Endothelial cell of umbilical vein (primary cell): Measurements from ENCODE around the gene OPCML. TPM values are rescaled to one million over a fixed set of nuclear protein-coding genes. Genes with fewer than 3 reads are reported as not detected.

ENCODE experiments used
- BruUV-seq: library from RNA; stranded (reverse); fragments of 400-500 nt; replicated peaks from 2 replicates; lab custom pipeline; 2021; lab: Mats Ljungman, UMichigan
- CTCF ChIA-PET: fragments of 300-600, 350-600 bp; sonication (Branson Sonifier 250); formaldehyde crosslinking; loops from one replicate; lab custom pipeline; 2021; ENCODE audit warnings: antibody characterized with exemption, inconsistent platforms; lab: Charles Lee
- POLR2A ChIA-PET: fragments of 300-600, 350-600 bp; sonication (Branson Sonifier 250); formaldehyde crosslinking; loops from one replicate; lab custom pipeline; 2021; ENCODE audit warnings: antibody characterized with exemption, inconsistent platforms; lab: Charles Lee
- DNase-seq: peaks from one replicate; pipeline ENCODE4 v3.0.0-alpha.2; 2011; ENCODE audit warnings: low read depth, low spot score
- FAIRE-seq: peaks from 2 replicates; lab custom pipeline; 2011; peaks lifted over from hg19 to GRCh38; lab: Jason Lieb, UNC
- H2AFZ ChIP-seq: 2 replicates; pipeline ENCODE4 v1.6.0; 2012; ENCODE audit warnings: low read depth, low read length, control low read depth, inconsistent platforms
- H3K27ac ChIP-seq: 2 replicates; pipeline ENCODE4 v1.5.1; 2011; ENCODE audit warnings: low read depth, mild to moderate bottlenecking, control low read depth, low read length, moderate library complexity; ENCODE audit not compliant: insufficient read depth
- H3K27me3 ChIP-seq, 2 experiments: 2 replicates each; pipeline versions ENCODE4 v1.6.0 to v1.6.1; 2011; ENCODE audit warnings: low read length in 2 of 2, mixed read lengths in 1 of 2; ENCODE audit not compliant: control insufficient read depth in 2 of 2, insufficient read depth in 2 of 2
- H3K36me3 ChIP-seq, 2 experiments: 2 replicates in 1 of 2; 3 replicates in 1 of 2; pipeline ENCODE4 v1.5.1; 2011; ENCODE audit warnings: low read length in 2 of 2, mild to moderate bottlenecking in 1 of 2, moderate library complexity in 1 of 2; ENCODE audit not compliant: control insufficient read depth in 2 of 2, insufficient read depth in 2 of 2; ENCODE audit errors: extremely low read depth in 1 of 2
- H3K4me1 ChIP-seq: 3 replicates; pipeline ENCODE4 v1.5.1; 2011; ENCODE audit warnings: mild to moderate bottlenecking, low read length; ENCODE audit not compliant: control insufficient read depth, insufficient read depth; ENCODE audit errors: extremely low read depth
- H3K4me2 ChIP-seq: 2 replicates; pipeline ENCODE4 v1.6.1; 2011; ENCODE audit warnings: low read length, control low read depth, mixed read lengths; ENCODE audit not compliant: insufficient read depth
- H3K4me3 ChIP-seq, 3 experiments: fragments of 200-600 bp in 1 of 3; sonication (generic), shearing (Covaris generic) in 1 of 3; replicated peaks in 1 of 3; 2 replicates each; pipeline ENCODE4 v1.5.1; 2011 to 2016; ENCODE audit warnings: control low read depth in 3 of 3, low read length in 3 of 3, mild to moderate bottlenecking in 2 of 3, inconsistent platforms in 1 of 3, low read depth in 1 of 3, moderate library complexity in 1 of 3; ENCODE audit not compliant: insufficient read depth in 1 of 3
- H3K79me2 ChIP-seq: 2 replicates; pipeline ENCODE4 v1.6.0; 2012; ENCODE audit warnings: low read length, inconsistent platforms; ENCODE audit not compliant: control insufficient read depth, insufficient read depth
- H3K9ac ChIP-seq: replicated peaks from 2 replicates; pipeline ENCODE3; 2011; ENCODE audit warnings: low read length, control low read depth; ENCODE audit not compliant: insufficient read depth; ENCODE audit errors: extremely low read depth
- H3K9me1 ChIP-seq: replicated peaks from 3 replicates; pipeline ENCODE4 v1.6.0; 2011; ENCODE audit warnings: mild to moderate bottlenecking, low read length; ENCODE audit not compliant: control insufficient read depth, insufficient read depth; ENCODE audit errors: extremely low read depth
- H3K9me3 ChIP-seq: replicated peaks from 2 replicates; pipeline ENCODE4 v1.5.1; 2012; ENCODE audit warnings: low read length, inconsistent platforms; ENCODE audit not compliant: control insufficient read depth, insufficient read depth
- H4K20me1 ChIP-seq: replicated peaks from 2 replicates; pipeline ENCODE3; 2011; ENCODE audit warnings: mild to moderate bottlenecking, low read length; ENCODE audit not compliant: control insufficient read depth, insufficient read depth; ENCODE audit errors: extremely low read depth
- EZH2 ChIP-seq: IDR thresholded peaks from 2 replicates; pipeline ENCODE4 v1.6.1; 2012; ENCODE audit warnings: borderline replicate concordance, low read depth, mild to moderate bottlenecking, moderate library complexity, low read length, inconsistent platforms; ENCODE audit not compliant: severe bottlenecking
- FOS ChIP-seq: IDR thresholded peaks from 2 replicates; pipeline ENCODE4 v1.6.1; 2011; ENCODE audit warnings: mild to moderate bottlenecking, low read length, moderate library complexity, borderline replicate concordance; ENCODE audit not compliant: insufficient read depth
- GATA2 ChIP-seq: IDR thresholded peaks from 2 replicates; pipeline ENCODE4 v1.7.0; 2011; ENCODE audit warnings: low read depth, mild to moderate bottlenecking, moderate library complexity, mixed read lengths, low read length; ENCODE audit not compliant: insufficient read length, insufficient read depth
- JUN ChIP-seq: IDR thresholded peaks from 2 replicates; pipeline ENCODE4 v1.6.1; 2011; ENCODE audit warnings: borderline replicate concordance, low read depth; ENCODE audit not compliant: insufficient read length, insufficient read depth
- MYC ChIP-seq: IDR thresholded peaks from one replicate; pipeline ENCODE4 v1.6.1; 2011; ENCODE audit warnings: mild to moderate bottlenecking, low read depth, low read length
- POLR2A ChIP-seq: IDR thresholded peaks from 2 replicates; pipeline ENCODE4 v1.6.1; 2012; ENCODE audit warnings: low read depth, mild to moderate bottlenecking, control low read depth, low read length
- POLR2AphosphoS5 ChIP-seq: IDR thresholded peaks from 2 replicates; pipeline ENCODE4 v1.6.1; 2012; ENCODE audit warnings: low read depth, mild to moderate bottlenecking, control low read depth, low read length, moderate library complexity; ENCODE audit not compliant: insufficient read depth
- dilution Hi-C: fragments of 300-500 bp; cut with MboI; formaldehyde crosslinking; loops from one replicate; pipeline ENCODE4 v1.15.0; 2019; ENCODE audit warnings: low sequenced_read_pairs; ENCODE audit not compliant: extremely low pct_ligation_motif_present
- intact Hi-C: fragments of 100-400 bp; cut with micrococcal nuclease; formaldehyde crosslinking; loops from one replicate; pipeline ENCODE4 v1.10.0; 2022
- polyA plus RNA-seq, 4 experiments: library from polyadenylated mRNA; depleted of rRNA in 3 of 4; stranded (reverse) in 3 of 4; unstranded in 1 of 4; fragments of >200 nt; gene quantifications; 2 replicates each; pipeline versions ENCODE4 v1.2.1 to v1.2.3, GENCODE V29; 2011 to 2012; ENCODE audit warnings: missing spikeins in 1 of 4
- total RNA-seq: library from RNA; stranded (reverse); gene quantifications from 2 replicates; pipeline ENCODE4 v1.2.3, GENCODE V29; 2021
- TF ChIP-seq, protein P1 (sequence below), 2 donors: IDR thresholded peaks; 1 replicate in 1 of 2; 2 replicates in 1 of 2; pipeline ENCODE4 v1.5.1; 2011; ENCODE audit warnings: low read length in 2 of 2, mild to moderate bottlenecking in 2 of 2, moderate library complexity in 2 of 2, control low read depth in 1 of 2, inconsistent platforms in 1 of 2, low read depth in 1 of 2; ENCODE audit not compliant: insufficient read depth in 1 of 2; ENCODE audit errors: extremely low read depth in 1 of 2
- TF ChIP-seq, protein P2 (sequence below): IDR thresholded peaks from 2 replicates; pipeline ENCODE4 v1.6.1; 2011; ENCODE audit not compliant: insufficient read depth, insufficient read length

Gene OPCML
- total and polyA plus RNA-seq, 2 donors (not counting 3 experiments of a cell fraction or from before 2014, with no cell fraction given): not detected

DNA sequence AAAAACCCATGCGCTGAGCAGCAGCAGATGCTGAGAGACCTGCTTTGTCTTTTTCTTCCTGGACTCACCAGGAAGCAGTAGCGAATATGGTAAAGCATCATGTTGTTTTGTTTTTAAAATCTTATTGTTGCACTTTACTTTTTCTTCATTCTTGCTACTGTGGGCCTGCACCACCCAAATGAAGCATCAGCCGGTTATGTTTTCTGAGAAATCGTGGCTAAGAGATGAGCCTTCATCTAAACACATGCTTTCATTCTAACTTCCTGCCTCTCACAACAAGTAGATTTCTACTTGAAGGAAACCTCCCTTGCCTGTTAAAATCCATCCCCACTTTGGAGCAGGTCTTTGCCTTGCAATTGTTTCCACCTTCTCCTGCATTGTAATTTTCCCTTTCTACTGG is 1136.0 kb downstream of the OPCML start:
- H3K9me1 ChIP-seq: no peaks in the 10 kb centered on the region
- no peak overlapping the region for H3K4me2 ChIP-seq
- no peaks in the 10 kb centered on the region for H3K79me2 ChIP-seq
- FAIRE-seq (no peak), DNase-seq (no peak)
- intact Hi-C loops (no loop called here), dilution Hi-C loops (no loop called here)
- ChIA-PET CTCF (no interaction called here), POLR2A (no interaction called here)
- no peaks in the 10 kb centered on the region for H3K27me3 ChIP-seq
- no peak overlapping the region for H3K9ac ChIP-seq
- H3K36me3 ChIP-seq: no peaks in the 10 kb centered on the region
- H3K4me3 ChIP-seq: no peak overlapping the region
- H3K27ac ChIP-seq: no peak overlapping the region
- H2AFZ ChIP-seq: no peak overlapping the region
- no peak for TF ChIP-seq EZH2
- TF ChIP-seq, protein P1, sequence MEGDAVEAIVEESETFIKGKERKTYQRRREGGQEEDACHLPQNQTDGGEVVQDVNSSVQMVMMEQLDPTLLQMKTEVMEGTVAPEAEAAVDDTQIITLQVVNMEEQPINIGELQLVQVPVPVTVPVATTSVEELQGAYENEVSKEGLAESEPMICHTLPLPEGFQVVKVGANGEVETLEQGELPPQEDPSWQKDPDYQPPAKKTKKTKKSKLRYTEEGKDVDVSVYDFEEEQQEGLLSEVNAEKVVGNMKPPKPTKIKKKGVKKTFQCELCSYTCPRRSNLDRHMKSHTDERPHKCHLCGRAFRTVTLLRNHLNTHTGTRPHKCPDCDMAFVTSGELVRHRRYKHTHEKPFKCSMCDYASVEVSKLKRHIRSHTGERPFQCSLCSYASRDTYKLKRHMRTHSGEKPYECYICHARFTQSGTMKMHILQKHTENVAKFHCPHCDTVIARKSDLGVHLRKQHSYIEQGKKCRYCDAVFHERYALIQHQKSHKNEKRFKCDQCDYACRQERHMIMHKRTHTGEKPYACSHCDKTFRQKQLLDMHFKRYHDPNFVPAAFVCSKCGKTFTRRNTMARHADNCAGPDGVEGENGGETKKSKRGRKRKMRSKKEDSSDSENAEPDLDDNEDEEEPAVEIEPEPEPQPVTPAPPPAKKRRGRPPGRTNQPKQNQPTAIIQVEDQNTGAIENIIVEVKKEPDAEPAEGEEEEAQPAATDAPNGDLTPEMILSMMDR (IDR thresholded peaks at IDR 0.05; ENCODE audit: extremely low read depth in 1 of 2, insufficient read depth in 1 of 2, low read depth in 1 of 2, low read length in 2 of 2): no peak
- no peak for TF ChIP-seq MYC
- TF ChIP-seq GATA2: no peak
- TF ChIP-seq JUN: no peak
- TF ChIP-seq POLR2AphosphoS5: no peak
- no peak for TF ChIP-seq FOS
- TF ChIP-seq POLR2A: no peak
- TF ChIP-seq, protein P2, sequence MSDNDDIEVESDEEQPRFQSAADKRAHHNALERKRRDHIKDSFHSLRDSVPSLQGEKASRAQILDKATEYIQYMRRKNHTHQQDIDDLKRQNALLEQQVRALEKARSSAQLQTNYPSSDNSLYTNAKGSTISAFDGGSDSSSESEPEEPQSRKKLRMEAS: no peak
- no peaks in the 10 kb centered on the region for H4K20me1 ChIP-seq
- no TSS peak for BruUV-seq
- no peaks in the 10 kb centered on the region for H3K9me3 ChIP-seq
- H3K4me1 ChIP-seq: no peaks in the 10 kb centered on the region
